Common myeloid progenitor, CD34-positive (primary cell): Measurements from ENCODE around the gene RILPL2.
"Not testable (repeated sequence)": the region's sequence is repeated elsewhere in the genome, so short reads cannot be mapped to it uniquely, and the experiment has no call there.

Experiments used
- CTCF ChIA-PET: fragments of 350-600 bp; sonication (Branson Sonifier 250); formaldehyde crosslinking; loops from one replicate; lab custom pipeline; 2021; ENCODE audit warnings: antibody characterized with exemption; lab: Charles Lee
- POLR2A ChIA-PET: fragments of 350-600 bp; sonication (Branson Sonifier 250); formaldehyde crosslinking; loops from one replicate; lab custom pipeline; 2021; ENCODE audit warnings: antibody characterized with exemption; lab: Charles Lee
- DNase-seq, 3 donors: peaks; one replicate each; pipeline versions ENCODE4 v3.0.0 to v3.0.0-alpha.2; 2013
- H3K27ac ChIP-seq, 2 experiments: 1 replicate in 1 of 2; 2 replicates in 1 of 2; pipeline ENCODE4 v1.7.0; 2013; ENCODE audit warnings: inconsistent platforms in 2 of 2, low read length in 2 of 2, mild to moderate bottlenecking in 2 of 2, low read depth in 1 of 2, moderate library complexity in 1 of 2; ENCODE audit not compliant: severe bottlenecking in 2 of 2, insufficient read depth in 1 of 2, poor library complexity in 1 of 2
- H3K27me3 ChIP-seq, 5 experiments: replicated peaks in 2 of 5; 1 replicate in 3 of 5; 2 replicates in 2 of 5; pipeline versions ENCODE4 v1.6.1 to v1.7.0; 2013; ENCODE audit warnings: low read length in 4 of 5, mild to moderate bottlenecking in 2 of 5, moderate library complexity in 2 of 5, inconsistent platforms in 1 of 5; ENCODE audit not compliant: insufficient read depth in 5 of 5, control insufficient read depth in 4 of 5
- H3K36me3 ChIP-seq, 4 experiments: 1 replicate in 2 of 4; 2 replicates in 2 of 4; pipeline versions ENCODE4 v1.6.1 to v1.7.0; 2013; ENCODE audit warnings: low read length in 3 of 4, control low read depth in 1 of 4, mild to moderate bottlenecking in 1 of 4; ENCODE audit not compliant: control insufficient read depth in 4 of 4, insufficient read depth in 4 of 4
- H3K4me1 ChIP-seq, 4 experiments: 1 replicate in 3 of 4; 2 replicates in 1 of 4; pipeline versions ENCODE4 v1.6.1 to v1.7.1; 2013; ENCODE audit warnings: low read length in 3 of 4, mild to moderate bottlenecking in 3 of 4, control low read depth in 1 of 4, inconsistent platforms in 1 of 4, moderate library complexity in 1 of 4; ENCODE audit not compliant: control insufficient read depth in 4 of 4, insufficient read depth in 4 of 4; ENCODE audit errors: control extremely low read depth in 1 of 4
- H3K4me3 ChIP-seq, 7 experiments: 1 replicate in 4 of 7; 2 replicates in 3 of 7; pipeline versions ENCODE4 v1.5.1 to v1.7.0; 2013; ENCODE audit warnings: mild to moderate bottlenecking in 7 of 7, low read length in 6 of 7, moderate library complexity in 6 of 7, inconsistent platforms in 2 of 7, low read depth in 2 of 7, control low read depth in 1 of 7; ENCODE audit not compliant: insufficient read depth in 4 of 7, control insufficient read depth in 1 of 7; ENCODE audit errors: extremely low read depth in 1 of 7
- H3K9me3 ChIP-seq, 5 experiments: 1 replicate in 4 of 5; 2 replicates in 1 of 5; pipeline versions ENCODE4 v1.6.1 to v1.7.1; 2013; ENCODE audit warnings: low read length in 4 of 5, mild to moderate bottlenecking in 2 of 5, inconsistent platforms in 1 of 5, low read depth in 1 of 5, moderate library complexity in 1 of 5; ENCODE audit not compliant: control insufficient read depth in 4 of 5, insufficient read depth in 2 of 5; ENCODE audit errors: control extremely low read depth in 1 of 5
- WGBS: methylation state at CpG from one replicate; pipeline ENCODE4 v1.1.5; 2013; ENCODE audit not compliant: insufficient coverage; 5-methylcytosine and 5-hydroxymethylcytosine counted together

The RILPL2 gene

GRCh38 chr12:123442774-123443173 is 6.3 kb upstream of the RILPL2 start:
- POLR2A ChIA-PET, result no interaction called here
- Histone ChIP-seq H3K4me1 (peaks cover 3 to 41% (median 15%) of the 10 kb centered on the region in 4 experiments), H3K27ac (no peak overlapping the region), H3K4me3 (no peak overlapping the region), H3K9me3 (no peaks in the 10 kb centered on the region), H3K27me3 (no peaks in the 10 kb centered on the region), H3K36me3 (no peaks in the 10 kb centered on the region)
- 67% methylated on average over 3 of the region's 4 CpGs for WGBS
- peak in 1 of 3 donors; percentile 38 for DNase-seq
- CTCF ChIA-PET, result interaction anchor here (0.8 kb wide), 1 partner anchor 9 kb away, joined by 3 read pairs; no protein-coding TSS in a partner anchor

GRCh38 chr12:123441523-123442164 is 5.2 kb upstream of the RILPL2 start:
- WGBS, result 96% methylated on average over 8 of the region's 13 CpGs
- H3K4me1 ChIP-seq, result peaks cover 3 to 50% (median 19%) of the 10 kb centered on the region in 4 experiments
- no peak overlapping the region for H3K27ac ChIP-seq
- H3K4me3 ChIP-seq, result no peak overlapping the region
- H3K36me3 ChIP-seq, result no peaks in the 10 kb centered on the region
- ChIA-PET CTCF (no interaction called here), POLR2A (interaction anchor here (0.6 kb wide), 1 partner anchor 11 kb away, joined by 4 read pairs; no protein-coding TSS in a partner anchor)
- DNase-seq, result no peak
- H3K27me3 ChIP-seq, result no peaks in the 10 kb centered on the region
- no peaks in the 10 kb centered on the region for H3K9me3 ChIP-seq

- no peak for DNase-seq
- ChIA-PET CTCF (interaction anchor here (0.7 to 4.0 kb wide), 8 partner anchors 9 to 140 kb away, joined by 3 to 19 read pairs (median 4); partner anchors contain the start of gene KMT5A), POLR2A (interaction anchor here (1.0 to 1.4 kb wide), 5 partner anchors 9 to 25 kb away, joined by 3 to 8 read pairs (median 4); partner anchors contain the start of gene SNRNP35)
- peaks cover 14 to 52% (median 44%) of the 10 kb centered on the region in 4 experiments for H3K4me1 ChIP-seq
- 34% methylated on average over 5 of the region's 5 CpGs for WGBS
- peaks cover 2 to 11% (median 9%) of the 10 kb centered on the region in 4 experiments for H3K36me3 ChIP-seq
- H3K27me3 ChIP-seq, result no peaks in the 10 kb centered on the region
- no peaks in the 10 kb centered on the region for H3K9me3 ChIP-seq
- H3K27ac ChIP-seq, result peak overlapping the region; percentile 90 to 94
- H3K4me3 ChIP-seq, result peak overlapping the region; percentile 60 to 97 (median 86)
Measured at GRCh38 chr12:123435636-123436016, 858 bp downstream of the RILPL2 start.

GRCh38 chr12:123433615-123434014 is 2.9 kb downstream of the RILPL2 start:
- Histone ChIP-seq H3K4me1 (peaks cover 14 to 52% (median 44%) of the 10 kb centered on the region in 4 experiments), H3K36me3 (peaks cover 3 to 18% (median 16%) of the 10 kb centered on the region in 4 experiments), H3K9me3 (no peaks in the 10 kb centered on the region), H3K27me3 (no peaks in the 10 kb centered on the region), H3K27ac (peak overlapping the region; percentile 81 to 82), H3K4me3 (peak overlapping the region in 5 of 7 experiments; percentile 1 to 97 (median 61))
- POLR2A ChIA-PET, result interaction anchor here (1.4 kb wide), 2 partner anchors 25 to 200 kb away, joined by 4 to 5 read pairs; partner anchors contain the start of genes MTRFR and SNRNP35
- no peak for DNase-seq
- CTCF ChIA-PET, result interaction anchor here (0.5 to 1.6 kb wide), 5 partner anchors 18 to 112 kb away, joined by 3 to 5 read pairs (median 4); no protein-coding TSS in a partner anchor
- 97% methylated on average over 5 of the region's 6 CpGs for WGBS

- WGBS, result 62% methylated on average over 12 of the region's 15 CpGs
- Histone ChIP-seq H3K4me3 (peak overlapping the region in 6 of 7 experiments; percentile 31 to 91 (median 55)), H3K4me1 (peaks cover 14 to 46% (median 44%) of the 10 kb centered on the region in 4 experiments), H3K27ac (peak overlapping the region; percentile 81 to 82), H3K36me3 (peaks cover 6 to 29% (median 23%) of the 10 kb centered on the region in 4 experiments)
- not testable (repeated sequence) for H3K27me3 ChIP-seq, H3K9me3 ChIP-seq
- DNase-seq, result peak; percentile 76 to 94 (median 92)
- ChIA-PET POLR2A (interaction anchor here (0.6 to 1.4 kb wide), 5 partner anchors 14 to 389 kb away, joined by 3 to 7 read pairs (median 4); partner anchors contain the start of genes MTRFR and SNRNP35), CTCF (interaction anchor here (1.3 to 1.4 kb wide), 2 partner anchors 9 to 37 kb away, joined by 3 to 4 read pairs; no protein-coding TSS in a partner anchor)
Measured at GRCh38 chr12:123431951-123432817, 4.3 kb downstream of the RILPL2 start.

- DNase-seq, H3K27me3 ChIP-seq, H3K27ac ChIP-seq, H3K4me3 ChIP-seq, H3K9me3 ChIP-seq, POLR2A ChIA-PET: not testable (repeated sequence)
- Histone ChIP-seq H3K36me3 (peaks cover 6 to 41% (median 31%) of the 10 kb centered on the region in 4 experiments), H3K4me1 (peaks cover 7 to 23% (median 22%) of the 10 kb centered on the region in 4 experiments)
- CTCF ChIA-PET, result interaction anchor here (1.0 kb wide), 1 partner anchor 11 kb away, joined by 3 read pairs; no protein-coding TSS in a partner anchor
- WGBS, result 90% methylated on average over 2 of the region's 8 CpGs
Measured at GRCh38 chr12:123429101-123429500, 7.4 kb downstream of the RILPL2 start.
